Fibroblast of skin of scalp (primary cell): Measurements from ENCODE around the gene ABCG5.

Source experiments
- DNase-seq: peaks from one replicate; pipeline ENCODE4 v3.0.0-alpha.2; 2013

The ABCG5 gene

DNA sequence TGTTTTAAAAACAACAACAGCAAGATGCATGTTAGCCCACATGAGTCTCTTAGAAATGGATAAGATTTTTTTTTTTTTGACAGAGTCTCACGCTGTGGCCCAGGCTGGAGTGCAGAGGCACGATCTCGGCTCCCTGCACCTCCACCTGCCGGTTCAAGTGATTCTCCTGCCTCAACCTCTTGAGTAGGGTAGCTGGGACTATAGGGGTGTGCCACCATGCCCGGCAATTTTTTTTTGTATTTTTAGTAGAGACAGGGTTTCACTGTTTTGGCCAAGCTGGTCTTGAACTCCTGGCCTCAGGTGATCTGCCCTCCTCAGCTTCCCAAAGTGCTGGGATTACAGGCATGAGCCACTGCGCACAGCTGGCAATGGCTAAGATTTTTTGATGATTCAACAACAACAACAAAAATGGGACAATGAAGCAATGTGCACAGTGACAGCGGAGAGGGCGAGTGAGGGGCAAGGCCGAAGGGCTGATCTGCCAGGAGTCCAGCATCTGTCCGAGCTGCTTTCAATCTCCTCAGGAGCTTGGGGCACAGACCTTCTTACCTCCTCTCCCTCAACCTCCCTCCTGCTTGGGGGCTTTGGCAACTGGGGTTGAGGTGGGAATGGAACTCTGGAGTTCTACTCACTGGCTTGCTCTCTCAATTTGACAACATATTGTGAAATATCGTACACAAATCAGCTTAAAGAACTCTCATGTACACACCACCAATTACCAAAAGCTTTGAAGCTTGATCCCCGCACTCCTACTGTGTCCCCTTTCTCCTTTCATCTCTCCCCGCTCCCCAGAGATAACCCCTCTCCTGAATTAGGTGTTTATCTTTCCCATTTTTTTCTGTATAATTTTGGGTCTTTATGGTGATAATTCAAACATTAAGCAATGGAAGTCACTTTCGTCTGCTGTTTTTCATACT is 3.6 kb upstream of the ABCG5 start:
- DNase-seq, result no peak

DNA sequence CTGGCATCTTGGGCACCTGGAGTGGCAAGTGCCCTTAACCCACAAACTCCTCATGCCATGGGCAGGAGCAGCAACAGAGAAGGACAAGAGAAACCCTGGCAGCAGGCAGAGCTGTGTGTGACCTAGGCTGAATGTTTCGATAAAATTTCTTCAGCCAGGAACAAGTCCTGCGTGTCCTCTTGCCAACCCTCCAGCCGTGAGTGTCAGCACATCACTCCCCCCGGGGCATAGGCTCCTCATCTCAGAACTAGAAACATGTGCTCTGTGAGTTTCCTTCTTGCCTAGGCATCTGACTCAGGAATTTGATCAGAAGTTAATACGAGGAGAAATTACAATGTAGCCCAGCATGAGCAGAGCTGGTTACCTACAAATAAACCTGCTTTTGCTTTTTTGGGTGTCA is 2.3 kb upstream of the ABCG5 start:
- DNase-seq, result no peak

DNA sequence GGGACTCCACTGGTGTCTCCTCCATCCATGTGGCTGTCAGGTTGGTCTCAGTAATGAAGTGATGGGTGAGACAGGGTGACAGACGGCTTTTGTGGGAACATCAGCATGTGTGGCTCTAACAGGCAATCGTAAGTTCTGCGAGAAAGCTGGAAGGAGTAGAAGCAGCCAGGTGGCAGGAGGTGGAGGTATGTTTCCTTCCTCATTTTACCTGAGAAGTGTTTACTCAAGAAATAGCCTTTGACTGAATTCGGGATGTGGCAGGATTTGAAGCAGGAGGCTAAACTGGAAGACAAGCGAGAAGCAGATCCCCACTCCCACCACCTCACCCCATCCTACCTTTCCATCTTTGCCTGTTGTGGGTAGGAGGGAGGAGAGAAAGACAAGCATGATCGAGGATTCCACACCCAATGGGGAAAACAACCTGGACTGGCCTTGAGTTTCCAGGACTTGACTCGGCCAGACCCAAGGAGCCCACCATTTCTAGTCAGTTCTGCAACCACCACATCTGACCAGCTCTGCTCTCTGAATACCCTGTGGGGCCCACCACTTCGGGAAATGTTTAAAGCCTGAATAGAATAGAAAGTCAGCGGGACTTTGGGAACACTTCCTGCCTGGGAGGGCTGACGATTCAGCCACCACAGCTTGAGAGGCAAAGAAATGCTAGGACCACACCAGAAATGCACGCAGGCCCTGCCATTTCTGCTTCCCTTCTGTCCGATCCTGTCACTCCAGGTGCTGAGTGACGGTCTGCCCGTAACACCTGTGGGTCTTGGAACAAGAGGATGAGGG is 1.3 kb upstream of the ABCG5 start:
- DNase-seq, result no peak

DNA sequence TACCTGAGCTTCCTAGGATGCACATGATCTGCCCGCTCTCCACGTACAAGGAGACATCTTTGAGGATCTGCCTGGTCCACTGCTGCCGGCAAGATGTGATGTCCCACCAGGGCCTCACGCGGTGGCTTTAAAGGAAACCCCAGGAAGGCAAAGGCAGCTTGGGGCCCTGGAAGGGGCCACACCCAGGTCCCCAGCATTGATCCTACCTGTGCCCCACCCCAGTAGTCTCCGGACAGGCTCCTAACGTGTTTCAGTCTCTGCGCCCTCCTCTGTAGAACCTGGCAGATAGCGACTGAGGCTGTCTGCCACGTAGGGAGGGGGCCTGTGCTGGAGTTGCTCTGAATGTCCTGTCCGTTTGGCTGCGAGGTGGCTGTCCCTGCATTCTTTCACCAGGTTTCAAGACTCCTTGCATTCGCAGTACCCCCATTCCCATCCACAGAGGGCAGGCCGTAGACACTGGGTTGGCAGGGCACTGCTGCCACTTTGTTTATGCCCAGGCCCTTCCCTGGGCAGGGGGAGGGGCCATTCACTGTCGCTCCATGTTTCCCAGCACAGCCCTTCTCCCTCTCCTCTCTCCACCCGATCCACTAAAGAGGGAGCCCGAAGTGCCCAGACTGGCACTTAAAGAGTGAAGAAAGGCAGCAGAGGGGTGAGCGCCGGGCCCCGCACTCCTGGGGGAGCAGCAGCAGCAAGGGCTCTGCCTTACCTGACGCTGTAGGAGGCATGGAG is 644 bp downstream of the ABCG5 start:
- DNase-seq, result no peak

DNA sequence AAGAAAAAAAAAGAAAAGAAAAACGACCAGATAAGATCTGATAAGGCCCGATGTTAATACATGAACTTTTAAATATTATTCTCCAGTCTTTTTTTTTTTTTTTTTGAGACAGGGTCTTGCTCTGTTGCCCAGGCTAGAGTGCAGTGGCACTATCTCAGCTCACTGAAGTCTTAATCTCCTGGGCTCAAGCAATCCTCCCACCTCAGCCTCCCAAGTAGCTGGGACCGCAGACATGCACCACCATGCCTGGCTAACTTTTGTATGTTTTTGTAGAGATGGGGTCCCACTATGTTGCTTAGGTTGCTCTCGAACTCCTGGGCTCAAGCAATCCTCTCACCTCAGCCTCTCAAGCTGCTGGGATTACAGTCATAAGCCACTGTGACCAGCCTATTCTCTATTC is 1.6 kb downstream of the ABCG5 start:
- no peak for DNase-seq

DNA sequence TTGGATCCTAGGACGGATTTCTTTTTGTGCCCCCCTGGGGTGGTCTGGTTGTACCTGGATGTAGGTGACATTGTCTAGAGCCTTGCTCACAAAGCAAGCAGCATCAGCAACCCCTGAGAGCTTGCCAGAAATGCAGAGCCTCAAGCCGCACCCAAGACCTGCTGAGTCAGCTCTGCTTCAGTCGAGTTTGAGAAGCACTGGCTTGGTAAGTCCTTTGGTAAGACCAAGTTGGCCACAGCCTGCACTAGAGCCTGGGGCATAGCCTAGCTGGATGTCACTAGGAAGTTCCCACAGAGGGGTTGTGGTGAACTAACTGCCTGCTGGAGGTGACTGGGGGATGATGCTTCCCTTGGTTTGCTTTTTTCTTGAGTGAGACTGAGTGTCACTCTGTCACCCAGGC is 6.2 kb downstream of the ABCG5 start:
- no peak for DNase-seq

DNA sequence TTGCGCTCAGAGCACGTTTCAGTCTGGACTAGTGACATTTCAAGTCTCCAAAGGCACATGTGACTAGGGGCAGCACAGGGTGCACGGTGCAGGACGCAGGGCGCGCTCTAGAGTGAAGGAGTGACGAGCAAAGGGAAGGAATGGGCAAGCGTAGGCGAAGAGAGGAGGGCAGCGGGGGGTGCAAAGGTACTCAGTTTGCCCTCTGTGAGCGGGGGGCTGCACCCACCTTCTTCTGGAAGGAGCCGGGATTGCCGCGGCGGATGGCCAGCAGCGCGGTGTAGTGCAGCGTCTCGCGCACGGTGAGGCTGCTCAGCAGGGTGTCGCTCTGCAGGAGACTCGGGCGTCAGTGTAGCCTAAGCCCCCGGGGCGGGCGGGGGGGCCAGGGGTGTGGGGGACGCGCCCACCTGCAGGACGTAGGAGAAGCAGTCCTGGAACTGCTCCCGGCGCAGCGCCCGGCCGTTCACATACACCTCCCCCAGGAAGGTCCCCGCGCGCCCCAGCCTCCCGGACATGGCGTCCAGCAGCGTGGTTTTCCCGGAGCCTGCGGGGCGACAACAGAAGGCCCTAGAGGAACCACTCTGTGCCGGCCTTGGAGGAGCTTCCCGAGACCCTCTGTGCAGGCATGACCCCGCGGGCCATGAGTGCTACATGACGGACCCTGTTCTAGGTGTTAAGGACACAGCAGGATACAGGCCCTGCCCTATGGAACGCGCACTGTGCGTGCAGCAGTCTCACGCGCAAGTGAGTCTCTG is 6.9 kb downstream of the ABCG5 start:
- no peak for DNase-seq

DNA sequence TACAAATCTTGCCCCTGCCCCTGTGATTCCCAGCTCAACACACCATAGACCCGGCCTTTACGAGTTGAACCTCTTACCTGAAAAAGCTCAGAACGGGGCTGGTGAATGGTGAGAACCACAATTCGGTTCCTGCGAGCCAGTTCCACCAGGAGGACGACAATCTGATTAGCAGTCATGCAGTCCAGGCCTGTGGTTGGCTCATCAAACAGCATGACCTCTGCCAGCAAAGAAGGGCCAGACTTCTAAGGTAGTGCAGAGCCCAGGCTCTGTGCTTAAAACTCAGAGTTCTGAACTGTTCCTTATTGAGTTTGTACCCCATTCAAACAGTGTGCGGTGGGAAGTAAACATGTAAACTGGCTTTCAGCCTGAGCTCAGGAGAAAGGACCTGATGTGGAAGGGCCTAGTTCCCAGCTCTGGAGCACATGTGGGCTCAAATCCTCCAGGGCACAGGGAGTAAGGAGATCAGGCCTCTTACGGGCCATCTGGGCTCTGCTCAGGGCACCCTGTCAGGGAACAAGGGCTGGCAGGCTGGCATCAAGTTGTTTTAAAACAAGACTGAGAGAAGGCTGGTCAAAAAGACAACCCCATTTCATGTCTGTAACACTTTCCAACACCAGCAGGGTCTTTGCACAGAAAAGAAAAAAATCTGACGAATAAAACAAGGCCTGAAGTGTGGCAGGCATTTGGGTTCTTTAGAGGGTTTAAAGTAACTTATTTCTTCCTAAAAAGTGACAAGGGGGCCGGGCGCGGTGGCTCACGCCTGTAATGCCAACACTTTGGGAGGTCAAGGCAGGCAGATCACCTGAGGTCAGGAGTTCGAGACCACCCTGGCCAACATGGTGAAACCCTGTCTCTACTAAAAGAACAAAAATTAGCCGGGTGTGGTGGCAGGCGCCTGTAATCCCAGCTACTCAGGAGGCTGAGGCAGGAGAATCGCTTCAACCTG is 12.1 kb downstream of the ABCG5 start:
- no peak for DNase-seq

DNA sequence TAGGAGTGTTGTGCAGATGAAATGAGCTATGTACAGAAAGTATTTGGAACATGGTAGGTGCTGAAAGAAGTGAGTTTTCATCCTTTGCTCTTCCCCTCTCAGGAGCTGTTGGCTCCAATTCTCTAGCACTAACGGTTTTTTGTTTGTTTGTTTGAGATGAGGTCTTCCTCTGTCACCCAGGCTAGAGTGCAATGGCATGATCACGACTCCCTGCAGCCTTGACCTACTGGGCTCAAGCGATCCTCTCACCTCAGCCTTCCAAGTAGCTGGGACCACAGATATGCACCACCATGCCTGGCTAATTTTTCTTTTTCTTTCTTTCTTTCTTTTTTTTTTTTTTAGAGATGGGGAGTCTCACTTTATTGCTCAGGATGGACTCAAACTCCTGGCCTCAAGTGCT is 12.8 kb downstream of the ABCG5 start:
- no peak for DNase-seq

DNA sequence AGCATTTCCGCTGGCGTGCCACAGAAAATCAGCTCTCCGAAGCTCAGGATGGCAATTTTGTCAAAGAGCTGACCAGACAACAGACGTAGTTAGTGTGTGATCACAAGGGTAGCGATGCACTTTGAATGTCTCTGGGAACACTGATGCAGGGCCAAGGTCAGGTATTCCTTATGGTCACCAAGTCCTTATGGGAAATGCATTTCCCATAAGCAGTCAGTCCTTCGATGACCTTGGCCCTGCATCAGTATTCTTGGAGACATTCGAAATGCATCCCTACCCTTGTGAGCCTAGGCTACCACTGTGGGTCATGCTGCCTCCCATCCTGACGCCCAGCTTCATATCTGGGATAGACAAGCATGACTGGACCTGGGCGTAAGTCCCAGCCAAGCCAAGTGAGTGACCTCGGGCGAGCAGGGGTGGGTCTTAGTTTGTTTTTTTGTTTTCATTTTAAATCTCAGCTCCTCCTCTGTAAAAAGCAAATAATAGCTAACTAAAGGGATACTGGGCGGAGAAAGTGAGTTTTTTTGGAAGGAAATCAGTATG is 13.6 kb downstream of the ABCG5 start:
- DNase-seq, result no peak

DNA sequence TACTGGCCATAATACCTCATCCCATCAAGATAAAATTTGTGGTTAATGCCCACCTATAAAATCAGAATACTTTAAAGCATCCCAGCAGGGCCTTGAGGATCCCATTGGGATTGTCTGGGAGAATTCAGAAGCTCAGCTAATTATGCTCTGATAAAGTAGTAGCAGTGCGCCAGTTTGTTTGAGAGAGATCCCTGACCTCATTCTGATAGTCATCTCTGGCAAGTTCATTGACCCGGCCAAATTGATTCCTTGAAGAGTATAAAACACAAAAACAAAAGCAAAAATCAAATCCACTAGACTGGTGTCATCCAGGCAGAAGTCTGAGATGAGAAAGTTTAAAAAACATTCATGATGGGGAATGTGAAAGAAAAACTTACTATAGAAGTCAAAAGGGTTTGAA is 14.1 kb downstream of the ABCG5 start:
- no peak for DNase-seq

DNA sequence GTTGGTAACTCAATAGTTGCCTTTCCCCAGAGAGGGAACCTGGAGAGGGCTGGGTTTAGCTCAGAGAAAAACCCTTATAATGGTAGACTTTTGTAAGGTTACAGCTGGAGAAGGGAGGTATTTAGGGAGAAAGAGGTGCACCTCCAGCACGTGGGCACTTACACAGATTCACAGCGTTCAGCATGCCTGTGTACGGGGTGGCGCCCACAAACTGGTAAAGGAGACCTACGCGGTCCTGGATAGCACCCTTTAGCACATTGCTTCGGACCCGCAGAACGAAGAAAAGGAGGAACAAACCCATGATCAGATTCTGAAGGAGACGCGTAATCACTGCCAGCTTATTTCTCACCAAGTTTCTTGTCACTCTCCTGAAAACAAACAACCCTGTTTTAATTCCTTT is 14.9 kb downstream of the ABCG5 start:
- DNase-seq, result no peak

DNA sequence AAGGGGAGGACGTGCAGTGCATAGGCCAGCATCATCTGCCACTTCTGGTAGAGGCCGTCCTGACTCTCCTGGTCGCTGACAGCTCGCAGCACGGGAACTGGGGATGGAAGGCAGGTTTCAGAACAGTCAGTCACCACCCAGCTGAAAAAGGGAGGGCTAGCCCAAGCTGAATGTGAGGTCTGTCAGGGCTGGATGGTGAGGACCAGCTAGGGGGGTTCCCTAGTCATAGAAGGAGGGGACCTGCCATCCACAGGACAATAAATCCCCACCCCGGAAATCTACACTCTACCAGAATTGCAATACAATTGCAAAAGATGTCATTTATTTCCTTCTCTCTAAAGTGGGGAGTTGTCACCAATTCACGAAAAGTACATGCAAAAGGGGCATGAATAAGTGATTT is 15.8 kb downstream of the ABCG5 start:
- no peak for DNase-seq

DNA sequence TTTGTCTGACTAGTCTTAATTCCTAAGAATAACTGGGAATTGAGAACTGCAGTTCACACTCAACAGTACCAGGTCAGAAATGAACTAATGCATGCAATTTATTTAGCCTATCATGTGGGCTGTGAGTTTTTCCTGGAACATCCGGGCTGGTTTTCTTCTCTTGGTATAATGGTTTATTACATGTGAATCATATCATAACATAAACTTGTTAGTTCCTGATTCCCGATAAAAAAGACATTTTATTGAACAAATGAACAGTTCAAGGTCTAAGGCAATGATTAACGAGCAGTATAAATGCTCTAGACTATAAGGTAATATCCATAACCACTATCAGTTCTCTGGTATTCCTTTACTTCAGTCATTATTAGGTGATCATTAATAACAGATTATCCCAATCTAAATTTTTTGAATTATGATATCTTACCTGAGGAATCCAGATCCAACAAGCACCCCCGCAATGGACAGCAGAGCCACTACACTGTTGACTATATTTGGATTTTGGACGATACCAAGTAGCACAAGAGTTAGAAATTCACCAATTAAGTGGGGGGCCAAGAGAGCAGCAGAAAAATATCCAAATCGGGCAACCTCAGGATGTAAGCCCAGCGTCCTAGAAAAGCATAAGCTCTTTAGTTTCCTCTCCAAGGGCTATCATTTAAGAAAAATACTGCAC is 19.0 kb downstream of the ABCG5 start:
- no peak for DNase-seq

DNA sequence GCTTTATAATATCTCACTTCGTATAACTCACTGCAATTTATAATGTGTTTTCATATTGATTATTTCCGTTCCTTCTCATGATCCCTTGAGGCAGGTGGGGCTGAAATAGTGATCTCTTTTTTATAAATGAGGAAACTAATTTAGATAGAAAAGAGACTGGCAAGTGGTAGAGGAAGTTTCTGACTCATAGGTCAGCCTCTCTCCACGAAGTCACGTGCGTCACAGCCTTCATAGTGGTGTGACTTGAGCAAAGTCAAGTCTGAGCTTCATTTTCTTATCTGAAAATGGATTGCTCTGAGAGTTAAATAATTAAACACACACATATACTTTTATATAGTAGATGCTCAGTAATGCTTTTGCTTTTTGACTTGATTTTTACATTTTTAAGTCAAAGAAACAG is 19.9 kb downstream of the ABCG5 start:
- DNase-seq, result no peak

DNA sequence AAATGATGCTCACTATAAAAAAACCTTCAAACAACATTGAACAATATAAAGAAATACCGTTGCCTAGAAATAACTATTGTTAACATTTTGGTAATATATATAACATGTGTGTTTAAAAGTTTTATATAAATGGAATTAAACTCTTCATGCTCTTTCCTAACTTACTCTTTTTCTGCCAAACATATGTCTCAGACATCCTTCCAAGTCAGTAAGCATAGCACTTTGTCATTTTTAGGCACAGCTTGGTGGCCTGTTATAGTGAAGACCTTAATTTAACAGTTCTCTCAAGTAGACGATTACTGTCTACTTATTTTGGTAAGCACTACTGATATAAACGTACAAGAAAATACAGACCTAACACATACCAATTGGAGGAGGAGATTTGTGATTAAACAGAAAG is 23.9 kb downstream of the ABCG5 start:
- DNase-seq, result no peak

DNA sequence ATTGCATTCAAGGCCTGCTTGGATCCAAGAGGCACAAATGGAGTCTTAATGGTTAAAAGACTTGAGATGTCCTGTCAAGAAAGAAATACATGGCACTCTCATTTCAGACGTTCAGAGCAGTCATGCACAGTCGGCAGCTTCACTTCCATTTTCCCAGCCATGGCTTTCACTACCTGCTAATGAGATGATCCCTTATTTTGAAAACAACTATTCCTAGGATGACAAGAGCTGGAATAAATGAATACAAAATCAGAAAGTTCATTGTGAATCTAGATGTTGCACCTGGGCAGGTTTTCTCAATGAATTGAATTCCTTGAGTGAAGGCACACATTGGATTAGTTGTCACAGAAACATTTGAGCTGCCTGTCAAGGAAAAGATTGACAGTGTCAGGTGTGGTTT is 25.7 kb downstream of the ABCG5 start:
- no peak for DNase-seq

DNA sequence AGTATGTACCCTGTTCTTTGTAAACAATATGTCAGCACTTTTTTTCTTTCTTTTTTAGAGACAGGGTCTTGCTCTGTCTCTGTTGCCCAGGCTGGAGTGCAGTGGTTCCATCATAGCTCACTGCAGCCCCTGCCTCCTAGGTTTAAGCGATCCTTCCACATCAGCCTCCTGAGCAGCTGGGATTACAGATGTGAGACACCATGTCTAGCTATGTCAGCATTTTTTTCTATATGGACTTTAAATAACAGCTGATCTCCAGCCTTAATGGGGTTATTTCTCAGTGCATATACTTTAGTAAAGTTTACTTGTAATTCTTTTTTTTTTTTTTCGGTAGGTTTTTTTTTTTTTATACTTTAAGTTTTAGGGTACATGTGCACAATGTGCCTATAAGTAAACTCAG is 26.6 kb downstream of the ABCG5 start:
- DNase-seq, result no peak

DNA sequence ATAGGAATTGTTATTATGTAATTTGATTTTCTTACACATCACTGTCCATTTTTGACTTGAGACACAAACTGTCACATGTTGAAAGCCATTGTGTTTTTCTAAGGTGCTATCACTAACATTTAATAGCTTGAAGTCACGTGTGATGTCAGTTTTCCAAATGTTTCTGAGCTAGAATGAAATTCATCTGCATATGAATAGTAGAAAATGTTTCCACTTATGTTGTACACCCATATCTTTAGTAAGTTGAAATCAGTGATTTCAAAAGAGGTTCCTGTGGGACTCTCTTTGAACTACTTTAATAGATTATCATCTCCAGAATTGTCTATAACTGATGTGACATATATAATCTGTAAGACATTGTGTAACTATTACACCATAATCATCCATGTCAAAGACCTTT is 27.8 kb downstream of the ABCG5 start:
- DNase-seq, result no peak

DNA sequence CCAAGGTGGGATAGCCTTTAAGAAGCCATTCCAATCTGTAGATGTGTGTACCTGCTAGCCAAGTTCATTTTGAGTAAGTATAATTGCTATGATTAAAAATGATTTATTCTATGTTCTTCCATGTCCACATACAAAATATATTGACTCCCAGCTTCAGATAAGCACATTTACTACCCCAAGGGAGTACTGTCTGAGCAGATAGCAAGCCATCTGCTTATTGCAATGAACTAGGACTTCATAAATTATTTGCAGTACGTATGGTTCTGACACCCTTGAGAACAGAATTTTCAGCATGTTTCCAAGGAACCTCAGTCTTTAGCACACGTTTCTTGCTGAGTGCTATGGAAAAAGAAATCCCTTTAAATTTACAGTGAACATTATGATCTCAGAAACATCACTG is 28.2 kb downstream of the ABCG5 start:
- no peak for DNase-seq

DNA sequence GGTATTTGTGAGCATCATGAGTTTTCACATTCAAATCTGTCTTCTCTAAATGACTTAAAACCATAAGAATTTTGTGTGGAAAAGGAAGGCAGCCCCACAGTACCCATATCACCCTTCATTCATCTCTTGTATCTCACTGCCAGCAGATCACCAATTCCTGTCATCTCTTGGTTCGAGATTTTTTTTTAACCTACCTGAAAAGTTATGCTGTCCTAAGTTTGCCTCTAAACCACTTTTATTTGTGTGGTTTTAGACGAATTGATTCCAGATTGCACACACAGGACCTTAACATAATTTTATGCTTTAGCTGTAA is 32.0 kb downstream of the ABCG5 start:
- DNase-seq, result no peak
